Measurements from ENCODE around the gene ARL15.
"Not testable (repeated sequence)": the region's sequence is repeated elsewhere in the genome, so short reads cannot be mapped to it uniquely, and the experiment has no call there.

Gene ARL15

DNA sequence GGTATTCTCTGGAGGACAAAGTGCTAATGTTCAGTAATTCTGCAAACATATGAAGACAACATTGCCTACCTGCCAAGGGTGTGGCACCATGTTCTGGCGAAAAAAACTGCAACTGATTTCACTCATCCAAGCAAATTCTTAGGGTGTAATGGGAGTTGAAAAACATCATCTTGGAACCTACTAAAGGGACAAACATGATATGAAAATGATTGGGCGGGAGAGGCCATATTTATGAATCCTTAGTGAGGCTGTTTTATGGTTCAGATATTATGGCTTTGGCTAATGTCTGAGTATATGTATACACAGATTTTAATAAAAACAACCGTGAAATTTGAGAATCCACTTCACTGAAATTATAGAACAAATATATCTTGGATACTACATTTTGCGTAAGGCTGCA, 225.7 kb downstream of the ARL15 start:
- DNase-seq: no peak

DNA sequence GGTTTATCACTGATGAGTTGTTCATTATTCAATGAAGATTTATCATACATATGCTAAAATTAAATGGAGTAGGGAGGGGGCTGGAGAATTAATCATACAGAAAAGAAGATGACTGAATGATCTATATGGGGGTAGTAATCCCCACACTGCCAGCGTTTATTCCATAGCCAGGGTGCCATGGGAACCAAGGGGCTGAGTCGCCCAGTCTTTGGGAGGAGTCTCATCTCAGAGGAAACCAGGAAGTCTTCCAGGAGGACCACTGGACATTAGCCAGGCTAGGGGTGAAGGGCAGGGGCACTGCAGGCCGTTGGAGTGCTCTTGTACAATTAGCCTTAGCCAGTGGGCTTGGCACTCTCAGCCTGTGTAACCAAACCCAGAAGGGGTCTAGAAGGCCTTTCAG, 226.5 kb downstream of the ARL15 start:
- no peak for DNase-seq

DNA sequence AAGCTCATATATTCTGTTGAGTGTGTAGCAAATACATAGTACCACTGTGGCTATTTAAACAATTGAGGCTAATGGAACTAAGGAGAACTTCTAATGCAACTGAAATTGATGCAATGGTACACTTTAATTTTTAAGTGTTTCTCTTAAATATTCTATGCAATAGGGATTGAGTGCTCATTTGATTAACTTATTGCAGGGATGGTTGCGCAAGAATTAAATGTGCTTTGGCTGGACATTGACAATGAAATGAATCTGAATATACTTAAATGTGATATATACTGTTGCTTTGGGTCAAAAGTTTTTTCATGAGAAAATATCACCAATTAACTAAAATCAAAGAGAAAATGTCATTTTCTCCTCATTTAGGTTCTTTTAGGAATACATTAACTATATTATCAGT, 227.1 kb downstream of the ARL15 start:
- no peak for DNase-seq

DNA sequence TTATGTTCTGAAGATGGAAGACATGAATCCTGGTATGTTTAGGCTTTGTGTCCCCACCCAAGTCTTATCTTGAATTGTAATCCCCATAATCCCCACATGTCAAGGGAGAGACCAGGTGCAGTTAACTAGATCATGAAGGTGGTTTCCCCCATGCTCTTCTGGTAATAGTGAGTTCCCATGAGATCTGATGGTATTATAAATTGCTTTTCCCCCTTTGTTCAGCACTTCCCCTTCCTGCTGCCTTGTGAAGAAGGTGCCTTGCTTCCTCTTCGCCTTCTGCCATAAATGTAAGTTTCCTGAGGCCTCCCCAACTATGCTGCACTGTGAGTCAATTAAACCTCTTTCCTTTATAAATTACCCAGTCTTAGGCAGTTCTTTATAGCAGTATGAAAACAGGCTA, 229.0 kb downstream of the ARL15 start:
- DNase-seq: no peak

DNA sequence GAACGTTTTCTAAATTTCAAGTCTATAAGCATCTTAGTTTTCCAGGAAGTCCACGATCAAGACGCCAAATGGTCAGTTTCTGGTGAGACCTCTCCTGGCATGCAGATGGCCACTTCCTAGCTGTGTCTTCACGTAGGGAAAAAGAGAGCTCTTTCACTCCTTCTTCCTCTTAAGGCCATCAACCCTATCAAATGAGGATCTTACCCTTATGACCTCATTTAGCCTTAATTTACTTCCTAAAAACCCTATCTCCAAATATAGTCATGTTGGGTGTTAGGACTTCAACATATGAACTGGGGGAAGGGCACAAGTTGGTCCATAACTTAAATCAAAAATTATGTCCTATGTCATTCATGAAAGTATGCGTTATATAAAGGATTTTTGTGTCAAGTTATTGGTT, 229.5 kb downstream of the ARL15 start:
- DNase-seq: no peak

DNA sequence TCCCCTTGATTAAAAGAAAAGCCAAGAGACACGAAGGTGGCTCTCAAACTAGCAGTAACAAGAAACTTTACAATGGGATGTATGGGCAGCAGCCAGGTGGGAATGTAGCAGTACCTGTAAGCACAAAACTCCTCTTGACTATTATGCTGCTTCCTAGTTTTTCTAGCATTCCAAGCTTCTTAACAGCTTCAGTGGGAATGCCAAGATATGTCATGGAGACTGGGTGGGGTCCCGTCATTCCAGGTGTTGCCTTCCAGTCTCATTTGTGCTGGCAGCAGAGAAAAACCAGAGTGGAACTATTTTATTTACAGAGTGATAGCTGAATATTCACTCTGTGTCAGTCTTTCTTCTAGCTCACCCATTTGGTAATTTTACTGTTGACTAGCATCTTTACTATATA, 236.6 kb downstream of the ARL15 start:
- no peak for DNase-seq

DNA sequence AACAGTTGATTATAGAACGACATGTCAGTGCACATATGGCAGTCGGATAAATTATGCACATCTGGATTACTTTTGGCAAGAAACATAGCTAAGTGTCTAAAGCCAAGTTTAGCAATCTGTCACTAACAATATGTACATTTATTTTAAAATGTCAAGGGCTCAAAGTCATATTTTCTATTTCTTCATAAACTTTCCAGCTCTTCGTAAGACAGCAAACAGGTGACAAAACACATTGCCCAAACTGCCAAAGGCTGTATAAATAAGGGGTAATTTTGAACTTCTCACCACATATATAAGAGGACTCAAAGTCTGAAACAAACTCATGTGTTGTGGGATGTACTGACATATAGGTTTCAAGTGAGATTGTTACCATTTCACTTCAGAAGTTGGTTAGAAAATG, 237.2 kb downstream of the ARL15 start:
- no peak for DNase-seq

DNA sequence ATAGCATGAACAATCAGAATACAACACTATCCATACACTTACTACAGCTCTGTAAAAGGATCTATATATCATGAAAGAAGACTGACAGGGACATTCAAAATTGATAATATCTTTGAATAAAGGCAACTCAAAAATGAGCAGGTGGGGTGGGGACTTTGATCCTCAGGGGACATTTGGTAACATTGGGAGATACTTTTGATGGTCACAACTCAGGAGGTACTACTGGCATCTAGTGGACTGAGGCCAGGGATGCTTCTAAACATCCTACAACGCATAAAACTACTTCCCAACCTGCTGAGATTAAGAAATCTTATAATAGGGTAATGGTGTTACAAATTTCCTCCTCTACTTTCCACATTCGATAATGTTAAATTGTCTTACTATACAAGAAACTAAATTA, 243.9 kb downstream of the ARL15 start:
- DNase-seq: no peak

DNA sequence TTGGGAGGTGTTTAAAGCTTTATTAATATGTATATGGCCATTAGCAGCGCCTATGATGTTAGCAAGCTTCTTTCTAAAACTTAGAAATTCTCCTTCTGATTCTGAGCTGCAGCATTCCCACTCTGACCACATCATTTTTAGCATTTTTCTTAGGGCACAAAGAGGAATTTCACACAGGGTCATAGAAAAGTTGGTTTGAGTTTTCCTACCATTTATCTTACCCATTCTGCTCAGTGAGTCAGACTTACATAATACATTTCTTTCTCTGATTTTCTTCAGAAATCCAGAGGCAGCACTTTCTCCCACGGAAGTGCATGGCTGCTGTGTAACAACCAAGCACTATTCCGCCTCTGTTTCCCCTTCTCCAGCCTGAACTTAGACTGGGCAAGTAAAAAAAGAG, 246.6 kb downstream of the ARL15 start:
- no peak for DNase-seq

DNA sequence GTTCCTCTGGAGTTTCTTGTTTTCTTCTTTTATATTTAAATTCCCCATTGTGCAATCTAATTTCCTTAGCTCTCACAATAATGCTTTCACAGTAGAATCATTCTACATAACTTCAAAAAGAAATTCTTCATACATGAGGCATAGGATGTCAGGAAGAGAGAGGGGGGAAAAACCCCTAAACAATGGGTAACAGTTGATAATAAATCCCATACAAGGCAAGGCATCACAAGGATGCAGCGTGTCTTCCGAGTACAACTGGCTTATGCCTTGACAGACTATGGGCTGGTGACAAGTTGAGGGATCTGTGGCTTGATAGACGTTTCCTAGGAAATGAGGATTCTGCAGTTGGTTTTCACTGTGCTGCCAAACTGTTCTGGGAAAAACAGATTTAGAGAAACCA, 247.4 kb downstream of the ARL15 start:
- DNase-seq: no peak

DNA sequence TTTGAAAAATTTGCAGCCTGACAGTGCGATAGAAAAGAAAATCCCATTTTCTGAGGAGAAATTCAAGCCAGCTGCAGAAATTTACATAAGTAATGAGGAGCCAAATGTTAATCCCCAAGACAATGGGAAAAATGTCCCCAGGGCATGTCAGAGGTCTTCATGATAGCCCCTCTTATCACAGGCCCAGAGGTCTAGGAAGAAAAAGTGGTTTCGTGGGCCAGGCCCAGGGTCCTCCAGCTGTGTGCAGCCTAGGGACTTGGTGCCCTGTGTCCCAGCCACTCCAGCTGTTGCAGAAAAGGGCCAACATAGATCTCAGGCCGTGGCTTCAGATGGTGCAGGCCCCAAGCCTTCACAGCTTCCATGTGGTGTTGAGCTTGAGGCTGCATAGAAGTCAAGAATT, 249.5 kb downstream of the ARL15 start:
- not testable (repeated sequence) for DNase-seq

DNA sequence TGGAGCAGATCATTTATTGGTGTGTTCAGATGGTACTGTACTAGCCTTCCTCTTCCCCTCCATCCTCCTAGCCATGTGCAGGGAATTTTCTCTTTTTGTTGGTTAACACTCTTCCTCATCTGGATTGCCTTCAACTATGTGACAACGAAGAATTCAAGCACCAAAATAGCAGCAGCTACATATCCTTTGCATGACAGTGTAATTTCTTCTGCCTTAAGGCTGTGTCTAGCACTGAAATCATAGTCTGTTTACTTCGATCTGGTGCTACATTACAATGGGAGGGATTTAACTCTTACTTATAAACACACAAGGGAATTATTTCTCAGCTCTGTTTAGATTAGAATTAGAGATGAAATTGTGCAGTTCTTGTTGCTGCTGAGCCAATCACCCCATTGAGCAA, 260.4 kb downstream of the ARL15 start:
- DNase-seq: no peak

DNA sequence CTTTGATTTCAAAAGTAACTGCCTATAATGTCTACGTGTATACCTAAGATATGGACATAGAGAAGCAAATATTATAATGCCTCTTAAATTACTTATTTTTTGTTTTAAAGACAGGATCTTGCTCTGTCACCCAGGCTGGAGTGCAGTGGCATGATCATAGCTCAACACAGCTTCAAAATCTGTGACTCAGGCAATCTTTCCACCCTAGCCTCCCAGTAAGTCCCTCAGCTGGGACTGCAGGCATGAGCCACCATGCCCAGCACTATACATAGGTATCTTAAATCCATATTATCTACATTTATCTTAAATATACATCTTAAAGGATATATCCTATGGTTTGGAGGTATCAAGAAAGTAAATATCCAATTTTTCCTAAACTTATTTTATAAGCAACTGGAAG, 261.2 kb downstream of the ARL15 start:
- no peak for DNase-seq

DNA sequence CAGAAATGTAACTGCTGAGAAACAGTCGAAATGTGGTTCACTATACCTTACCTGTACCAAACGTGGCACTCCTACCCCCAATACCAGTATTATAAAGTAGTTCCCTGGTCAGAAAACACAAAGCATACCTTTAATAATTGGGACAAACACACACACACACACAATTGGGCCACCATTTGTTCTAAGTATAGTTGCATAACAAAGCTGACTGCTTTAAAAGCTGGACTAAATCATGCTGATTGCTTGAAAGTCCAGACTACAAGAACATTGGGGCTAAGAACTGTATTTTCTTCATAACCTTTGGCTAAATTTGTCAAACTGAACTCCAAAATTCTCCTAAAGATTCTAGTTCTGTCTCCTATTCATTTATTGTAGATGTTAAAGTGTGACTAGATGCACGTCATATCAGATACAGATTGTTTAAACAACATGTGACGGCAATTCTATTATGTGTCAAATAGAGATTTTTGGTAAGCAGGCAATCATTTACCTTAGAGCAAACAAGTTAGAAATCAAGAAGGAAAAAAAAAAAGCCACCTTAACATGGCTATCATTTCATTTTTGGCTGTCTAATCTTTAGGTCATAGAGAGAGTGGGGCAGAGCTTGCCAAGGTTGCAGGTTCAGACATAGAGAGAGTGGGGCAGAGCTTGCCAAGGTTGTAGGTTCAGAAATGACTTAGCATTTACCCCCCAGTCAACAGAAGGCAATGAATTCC, 265.1 kb downstream of the ARL15 start:
- no peak for DNase-seq

DNA sequence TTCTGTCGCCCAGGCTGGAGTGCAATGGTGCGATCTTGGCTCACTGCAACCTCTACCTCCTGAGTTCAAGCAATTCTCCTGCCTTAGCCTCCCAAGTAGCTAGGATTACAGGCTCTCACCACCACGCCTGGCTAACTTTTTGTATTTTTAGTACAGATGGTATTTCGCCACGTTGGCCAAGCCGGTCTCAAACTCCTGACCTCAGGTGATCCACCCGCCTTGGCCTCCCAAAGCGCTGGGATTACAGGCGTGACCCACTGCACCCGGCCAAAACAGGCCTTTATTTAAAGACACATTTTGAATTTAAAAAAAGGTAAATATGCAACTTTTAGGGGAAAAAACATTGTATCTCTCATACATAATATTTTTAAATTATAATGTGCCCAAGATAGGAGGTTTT, 266.1 kb downstream of the ARL15 start:
- not testable (repeated sequence) for DNase-seq

DNA sequence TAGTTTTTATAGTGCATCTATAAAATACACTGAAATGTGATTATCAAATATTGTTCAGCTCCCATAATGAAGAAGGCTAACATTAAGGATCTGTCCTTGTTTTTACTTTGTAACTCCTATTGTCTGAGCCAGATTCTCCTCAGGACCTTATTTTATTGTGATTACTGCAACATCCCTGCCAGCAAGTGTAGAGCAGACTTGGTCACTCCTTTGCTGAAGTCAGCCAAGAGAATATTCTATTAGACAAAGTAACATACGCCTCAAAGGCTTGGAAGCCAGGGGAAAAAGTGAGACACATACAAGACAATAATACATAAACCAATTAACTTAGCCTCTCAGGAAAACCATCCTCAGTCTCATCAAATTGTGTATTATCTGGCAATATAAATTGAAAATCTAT, 269.6 kb downstream of the ARL15 start:
- no peak for DNase-seq

DNA sequence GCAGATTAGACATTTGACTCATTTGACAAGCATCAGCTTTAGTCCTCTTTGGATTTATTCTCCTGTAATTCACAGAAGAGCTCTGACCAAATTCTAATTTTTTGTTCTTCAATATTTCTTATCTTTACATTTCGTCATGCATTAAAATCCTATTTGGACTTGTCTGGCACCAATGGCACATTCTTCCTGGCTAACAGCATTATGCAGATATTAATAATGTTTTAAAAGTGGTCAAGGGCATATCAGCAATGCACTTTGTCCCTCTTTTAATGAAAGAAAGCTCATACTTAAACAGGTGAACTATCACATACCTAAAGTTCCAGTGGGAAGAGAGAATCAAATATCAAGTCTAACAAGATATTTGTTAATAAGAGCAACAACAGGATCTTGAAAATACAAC, 270.4 kb downstream of the ARL15 start:
- no peak for DNase-seq

DNA sequence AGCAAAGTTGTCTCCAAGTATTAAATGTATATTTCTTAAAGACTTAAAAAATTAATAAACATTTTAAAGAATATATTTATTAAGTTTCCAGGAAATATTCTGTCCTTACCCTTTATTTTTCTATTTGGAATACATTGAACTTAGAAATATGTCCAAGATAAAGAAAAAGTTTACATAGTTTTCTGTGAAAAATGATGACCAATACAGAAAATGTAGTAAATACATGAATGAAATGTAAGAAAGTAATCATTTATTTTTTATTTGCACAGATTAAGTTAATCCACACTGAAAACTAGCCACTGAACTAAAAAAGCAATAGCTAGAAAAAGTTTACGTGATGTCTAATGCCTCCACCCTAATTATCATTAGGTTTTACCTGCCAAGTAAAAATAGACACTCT, 273.2 kb downstream of the ARL15 start:
- DNase-seq: no peak

DNA sequence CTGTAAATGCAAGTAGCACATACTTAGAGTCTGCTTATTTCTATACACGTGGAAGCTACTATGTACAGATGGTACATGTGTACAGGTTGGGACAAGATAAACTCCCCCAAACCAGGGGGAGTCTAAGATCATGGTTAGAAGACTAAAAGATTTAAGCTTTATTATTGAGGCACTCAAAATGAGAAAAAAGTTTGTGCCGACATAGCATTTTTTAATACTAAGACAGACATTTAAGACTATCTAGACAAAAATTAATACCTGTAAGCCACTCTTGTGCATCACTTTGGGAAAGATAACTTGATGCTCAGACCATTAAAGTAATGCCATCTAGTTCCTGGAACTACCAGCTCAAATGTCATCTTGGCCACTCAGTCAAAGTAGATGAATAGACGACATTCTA, 279.4 kb downstream of the ARL15 start:
- no peak for DNase-seq

DNA sequence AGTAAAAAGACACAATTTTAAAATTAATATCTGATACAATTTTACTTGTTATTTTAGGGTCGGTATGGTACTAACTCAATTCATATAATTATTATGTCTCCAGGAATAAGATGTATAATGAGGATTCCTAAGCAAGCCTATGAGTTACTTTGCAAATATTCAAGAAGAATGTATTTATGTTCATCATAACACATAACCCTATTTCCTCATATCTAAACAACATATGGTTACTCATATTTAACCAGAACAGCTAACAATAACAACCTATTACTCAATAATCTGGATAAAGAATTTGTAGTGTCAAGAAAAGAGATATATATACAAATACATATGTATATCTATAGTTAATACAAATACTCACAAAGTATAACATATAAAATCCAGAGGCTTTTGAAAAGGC, 285.9 kb downstream of the ARL15 start:
- DNase-seq: no peak

DNA sequence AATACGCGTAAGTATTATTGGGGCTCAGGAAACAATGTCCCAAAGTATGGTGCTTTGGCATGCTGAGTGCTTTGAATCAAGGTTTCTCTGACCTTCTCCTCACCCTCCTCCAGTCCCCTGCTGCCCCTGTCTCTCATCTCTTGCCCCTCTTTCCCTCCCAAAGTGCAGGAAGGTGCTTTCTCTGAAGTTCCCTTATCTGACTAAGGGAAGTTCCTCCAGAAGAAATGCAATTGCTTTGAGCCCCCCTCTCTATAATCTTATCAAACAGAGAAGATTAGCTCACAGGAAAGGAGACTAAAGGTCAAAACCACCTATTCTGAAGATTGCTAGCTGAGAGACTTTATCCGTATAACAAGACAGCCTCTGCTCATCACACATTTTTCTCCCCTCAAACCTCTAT, 288.1 kb downstream of the ARL15 start:
- no peak for DNase-seq

DNA sequence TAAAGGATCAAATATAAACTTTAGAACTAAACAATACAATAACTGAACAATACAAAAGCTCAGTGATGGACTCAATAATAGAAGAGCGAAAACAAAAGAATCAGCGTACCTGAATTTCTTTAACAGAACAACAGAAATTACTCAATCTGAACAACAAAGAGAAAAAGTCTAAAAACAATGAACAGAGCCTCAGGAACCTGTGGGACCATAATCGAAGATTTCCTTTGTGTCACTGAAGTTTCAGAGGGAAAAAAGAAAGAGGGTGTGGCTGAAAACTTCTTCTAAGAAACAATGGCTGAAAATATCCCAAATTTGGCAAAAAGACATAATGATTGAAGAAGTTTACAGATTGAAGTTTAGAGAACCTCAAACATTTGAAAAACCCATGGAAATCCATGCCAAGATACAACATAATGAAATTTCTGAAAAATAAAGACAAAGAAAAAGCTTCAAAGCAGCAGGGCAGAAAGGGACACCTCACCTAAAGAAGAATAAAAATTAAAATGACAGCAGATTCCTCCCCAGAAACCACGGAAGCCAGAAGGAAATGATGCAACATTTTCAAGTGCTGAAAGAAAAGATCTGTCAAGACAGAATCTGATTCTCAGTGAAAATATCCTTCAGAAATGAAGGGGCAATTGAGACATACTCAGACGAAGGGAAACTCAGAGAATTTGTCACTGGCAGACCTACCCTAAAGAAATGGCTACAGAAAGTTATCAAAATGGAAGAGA, 288.8 kb downstream of the ARL15 start:
- DNase-seq: no peak

DNA sequence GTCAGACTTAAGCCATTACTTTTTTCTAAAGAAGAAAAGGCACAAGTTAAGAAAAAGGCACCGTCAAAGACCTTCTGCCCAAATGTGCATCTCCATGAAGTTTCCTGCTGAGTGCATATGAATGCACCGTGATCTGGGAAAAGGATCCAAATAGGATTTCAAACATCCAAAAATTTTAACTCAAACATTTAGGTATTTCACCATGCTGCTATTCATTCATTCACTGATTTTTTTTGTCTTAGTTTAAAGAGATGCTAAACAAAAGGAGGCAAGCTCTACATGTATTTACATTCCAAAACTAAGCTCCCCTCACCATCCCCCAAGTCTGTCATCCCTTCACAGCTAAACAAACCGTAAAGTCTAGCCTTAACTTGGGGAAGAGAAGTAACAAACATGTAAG, 291.9 kb downstream of the ARL15 start:
- no peak for DNase-seq

DNA sequence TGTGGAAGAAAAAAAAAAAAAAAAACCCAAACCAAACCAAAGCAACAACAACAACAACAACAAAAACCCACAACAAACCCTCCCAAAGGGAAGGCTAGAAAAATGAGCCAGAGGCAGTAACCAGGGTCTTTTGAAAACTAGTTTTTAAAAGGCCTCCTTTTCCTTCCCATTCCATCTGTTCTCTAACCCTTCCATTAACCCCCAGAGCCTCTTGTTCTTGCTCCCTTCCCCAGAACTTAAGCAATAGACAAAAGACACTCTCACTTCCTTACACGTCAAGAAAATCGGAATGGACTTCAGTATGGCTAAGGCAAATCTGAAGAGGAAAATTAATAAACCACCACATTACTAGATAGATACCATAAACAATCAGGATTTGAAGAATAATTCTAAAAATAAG, 292.8 kb downstream of the ARL15 start:
- no peak for DNase-seq
